Stimulated activated CD4-positive, alpha-beta T cell treated with anti-CD3 and anti-CD28 coated beads, Interleukin-1b, Interleukin-23, amount 100 ng/mL, for 1 hour (primary cell): Measurements from ENCODE around the gene MYO1D.
"Not testable (repeated sequence)": the region's sequence is repeated elsewhere in the genome, so short reads cannot be mapped to it uniquely, and the experiment has no call there.

Experiments used
- DNase-seq, 2 donors: peaks; one replicate each; pipeline ENCODE4 v3.0.0-alpha.2; 2020; ENCODE audit warnings: low read depth in 2 of 2

Gene MYO1D

DNA sequence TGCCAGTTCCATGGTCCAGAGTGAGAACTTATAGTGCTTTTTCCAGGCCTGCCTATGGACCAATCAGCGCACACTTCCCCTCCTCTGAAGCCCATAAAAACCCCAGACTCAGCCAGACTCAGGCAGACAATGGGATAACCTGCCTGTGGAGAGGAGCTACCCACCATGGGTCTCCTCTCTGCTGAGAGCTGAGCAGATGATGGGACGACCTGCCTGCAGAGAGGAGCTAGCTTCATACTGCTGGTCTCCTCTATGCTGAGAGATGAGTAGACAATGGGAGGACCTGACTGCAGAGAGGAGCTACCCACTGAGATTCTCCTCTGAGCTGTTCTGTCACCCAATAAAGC is 144.7 kb downstream of the MYO1D start:
- DNase-seq = no peak

- no peak for DNase-seq
Observed at GRCh38 chr17:32731556-32732295, 145.2 kb downstream of the MYO1D start.

GRCh38 chr17:32727681-32728080 is 149.2 kb downstream of the MYO1D start:
- DNase-seq = no peak

DNA sequence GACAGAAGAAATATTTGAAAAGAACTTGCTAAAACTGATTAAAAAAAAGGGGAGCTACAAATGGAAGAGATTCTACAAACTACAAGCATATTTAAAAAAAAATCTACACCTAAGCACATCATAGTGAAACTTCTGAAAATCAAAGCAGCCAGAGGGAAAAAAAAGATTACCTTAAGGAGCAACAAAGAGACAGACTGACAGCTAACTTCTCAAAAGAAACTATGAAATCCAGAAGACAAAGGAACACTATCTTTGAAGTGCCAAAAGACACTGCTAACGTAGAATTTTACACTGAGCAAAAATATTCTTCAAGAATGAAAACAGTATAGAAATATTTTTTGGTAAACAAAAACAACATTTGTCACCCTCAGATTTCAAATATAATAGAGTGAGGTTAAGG is 151.2 kb downstream of the MYO1D start:
- no peak for DNase-seq

GRCh38 chr17:32723310-32723955 is 153.5 kb downstream of the MYO1D start:
- no peak for DNase-seq

GRCh38 chr17:32722733-32723132 is 154.2 kb downstream of the MYO1D start:
- DNase-seq = no peak

GRCh38 chr17:32720671-32721070 is 156.3 kb downstream of the MYO1D start:
- DNase-seq = no peak

- no peak for DNase-seq
Observed at GRCh38 chr17:32719689-32720088, 157.2 kb downstream of the MYO1D start.

GRCh38 chr17:32714922-32715321 is 162.0 kb downstream of the MYO1D start:
- DNase-seq = not testable (repeated sequence)

DNA sequence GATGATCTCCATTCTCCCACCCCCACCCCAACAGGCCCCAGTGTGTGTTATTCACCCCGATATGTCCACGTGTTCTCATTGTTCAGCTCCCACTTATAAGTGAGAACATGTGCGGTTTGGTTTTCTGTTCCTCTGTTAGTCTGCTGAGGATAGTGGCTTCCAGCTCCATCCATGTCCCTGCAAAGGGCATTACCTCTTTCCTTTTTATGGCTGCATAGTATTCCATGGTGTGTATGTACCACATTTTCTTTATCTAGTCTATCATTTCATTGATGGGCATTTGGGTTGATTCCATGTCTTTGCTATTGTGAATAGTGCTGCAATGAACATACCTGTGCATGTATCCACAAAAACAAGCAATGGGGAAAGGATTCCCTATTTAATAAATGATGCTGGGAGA is 162.7 kb downstream of the MYO1D start:
- DNase-seq = not testable (repeated sequence)

DNA sequence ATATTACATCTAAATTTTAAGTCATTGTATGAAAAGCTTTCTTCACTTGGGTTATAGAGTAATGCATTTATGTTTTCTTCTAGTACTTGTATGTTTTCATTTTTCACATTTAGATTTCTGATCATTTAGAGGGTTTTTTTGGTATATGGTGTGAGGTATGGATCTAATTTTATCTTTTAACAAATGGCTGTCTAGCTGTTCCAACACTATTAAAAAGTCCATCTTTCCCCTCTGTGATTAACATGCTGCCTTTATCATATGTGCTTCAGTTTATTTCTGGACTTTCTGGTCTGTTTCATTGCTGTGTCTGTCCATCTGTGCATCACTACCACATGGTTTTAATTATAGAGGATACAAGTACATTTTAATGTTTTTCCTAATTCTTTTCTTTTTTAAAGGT is 163.8 kb downstream of the MYO1D start:
- no peak for DNase-seq

GRCh38 chr17:32709562-32709961 is 167.4 kb downstream of the MYO1D start:
- no peak for DNase-seq

- DNase-seq = no peak
Observed at GRCh38 chr17:32701871-32702270, 175.1 kb downstream of the MYO1D start.

DNA sequence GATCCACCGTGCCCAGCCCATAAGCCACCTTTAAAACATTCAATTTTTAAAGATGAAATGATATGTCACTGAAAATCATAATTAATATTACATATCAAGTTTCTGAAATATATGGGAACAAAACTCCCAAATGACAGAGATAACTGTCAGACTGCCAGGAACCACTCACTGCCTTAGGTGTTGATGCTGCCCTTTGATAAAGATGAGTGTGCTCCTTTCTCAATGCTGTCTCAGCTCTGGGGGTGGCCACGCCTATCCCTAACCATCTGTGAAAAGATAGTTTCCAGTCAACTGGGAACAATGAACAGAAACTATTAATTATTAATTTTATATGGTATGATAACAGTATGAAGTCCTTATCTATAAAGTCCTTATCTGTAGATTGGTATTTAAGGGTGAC is 177.7 kb downstream of the MYO1D start:
- no peak for DNase-seq

GRCh38 chr17:32697728-32698625 is 178.9 kb downstream of the MYO1D start:
- DNase-seq = no peak

DNA sequence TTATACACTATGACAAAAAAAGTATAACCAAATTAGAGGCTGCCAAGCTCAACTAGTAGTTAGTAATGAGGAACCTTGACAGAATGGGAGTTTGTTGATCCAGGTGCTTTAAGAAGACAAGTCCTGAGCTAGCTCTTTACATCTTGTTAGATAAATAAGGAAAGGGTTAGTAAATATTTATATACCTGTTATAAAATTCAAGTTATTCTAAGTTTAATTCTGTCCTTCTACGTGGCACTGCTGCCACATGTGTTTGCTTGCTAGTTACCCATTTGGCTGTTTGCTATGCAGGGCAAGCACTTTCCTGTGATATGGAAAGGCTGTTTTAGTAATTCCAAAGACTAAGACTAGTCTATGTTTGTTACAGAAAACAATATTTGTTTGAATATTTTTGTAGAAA is 180.5 kb downstream of the MYO1D start:
- DNase-seq = no peak

GRCh38 chr17:32695864-32696263 is 181.1 kb downstream of the MYO1D start:
- no peak for DNase-seq

GRCh38 chr17:32693194-32693897 is 183.6 kb downstream of the MYO1D start:
- no peak for DNase-seq

DNA sequence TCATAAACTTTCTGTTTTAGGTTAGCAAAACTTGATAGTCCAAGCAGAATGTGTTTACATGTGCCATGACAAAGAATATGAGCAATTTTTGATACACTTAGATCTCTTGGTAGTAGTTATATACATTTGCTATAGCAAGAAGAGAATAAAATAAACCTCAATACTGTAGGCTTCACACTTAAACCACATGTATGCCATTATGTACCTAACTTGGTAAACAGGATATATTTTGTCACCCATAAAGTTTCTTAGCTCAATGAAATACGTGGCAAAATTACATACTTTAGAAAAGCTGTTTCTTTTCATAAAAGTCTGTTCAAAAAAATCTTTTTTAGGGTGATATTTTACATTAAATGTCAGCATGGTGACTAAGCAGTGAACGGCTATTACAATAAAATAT is 184.7 kb downstream of the MYO1D start:
- no peak for DNase-seq

DNA sequence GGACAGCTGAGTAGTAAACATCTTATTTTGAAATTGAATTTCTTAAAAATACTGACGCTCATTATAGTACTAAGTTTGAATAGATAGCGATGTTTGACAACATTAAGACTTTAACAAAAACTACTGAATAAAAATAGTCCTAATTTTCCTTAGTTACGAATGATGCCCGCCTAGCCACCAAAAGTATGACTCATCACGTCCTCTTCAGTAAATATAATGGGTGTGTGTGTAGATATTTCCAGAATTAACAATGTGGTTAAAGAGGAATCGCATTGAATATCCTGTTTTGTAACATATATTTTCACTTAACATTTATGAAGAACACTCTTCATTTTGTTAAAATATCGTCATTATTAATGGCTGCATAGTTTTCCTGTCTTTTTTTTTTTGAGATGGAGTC is 187.6 kb downstream of the MYO1D start:
- DNase-seq = no peak

DNA sequence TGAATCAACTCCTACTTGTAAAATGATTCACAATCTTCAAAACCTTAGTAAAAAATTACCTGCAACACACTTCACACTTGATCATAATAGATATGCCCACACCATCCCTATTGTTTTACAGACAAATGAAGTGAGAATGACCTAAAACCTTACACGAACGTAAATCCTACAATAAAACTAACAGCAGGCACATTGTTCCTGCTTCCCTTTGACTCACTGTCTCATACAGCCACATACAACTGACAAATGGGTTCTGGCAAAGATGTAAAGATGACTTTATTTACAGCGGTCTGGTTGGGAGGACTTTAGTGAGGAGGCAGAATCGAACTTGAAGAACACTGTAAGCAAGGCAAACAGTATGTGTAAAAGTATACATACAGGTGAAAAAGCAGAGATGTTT is 188.7 kb downstream of the MYO1D start:
- no peak for DNase-seq
